ENCODE measurements around the gene KLK3.

Gene KLK3

DNA sequence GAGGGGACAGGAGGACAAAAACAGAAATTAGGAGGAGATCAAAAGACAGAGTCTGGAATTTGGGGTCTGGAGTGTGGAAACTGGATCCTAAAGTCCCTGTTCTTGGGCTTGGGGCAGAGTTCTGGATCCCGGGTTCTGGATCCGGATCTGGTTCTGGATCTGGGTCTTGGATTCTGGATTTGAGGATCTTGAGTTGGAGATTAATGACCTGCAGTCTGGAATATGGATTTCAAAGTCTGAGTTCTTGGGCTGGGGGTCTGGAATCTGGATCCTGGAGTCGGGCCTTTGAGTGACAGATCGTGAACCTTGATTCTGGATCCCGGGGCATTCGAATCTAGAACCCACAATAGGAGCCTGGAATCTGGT lies 20.9 kb upstream of the KLK3 start:
- TF ChIP-seq, protein P1, sequence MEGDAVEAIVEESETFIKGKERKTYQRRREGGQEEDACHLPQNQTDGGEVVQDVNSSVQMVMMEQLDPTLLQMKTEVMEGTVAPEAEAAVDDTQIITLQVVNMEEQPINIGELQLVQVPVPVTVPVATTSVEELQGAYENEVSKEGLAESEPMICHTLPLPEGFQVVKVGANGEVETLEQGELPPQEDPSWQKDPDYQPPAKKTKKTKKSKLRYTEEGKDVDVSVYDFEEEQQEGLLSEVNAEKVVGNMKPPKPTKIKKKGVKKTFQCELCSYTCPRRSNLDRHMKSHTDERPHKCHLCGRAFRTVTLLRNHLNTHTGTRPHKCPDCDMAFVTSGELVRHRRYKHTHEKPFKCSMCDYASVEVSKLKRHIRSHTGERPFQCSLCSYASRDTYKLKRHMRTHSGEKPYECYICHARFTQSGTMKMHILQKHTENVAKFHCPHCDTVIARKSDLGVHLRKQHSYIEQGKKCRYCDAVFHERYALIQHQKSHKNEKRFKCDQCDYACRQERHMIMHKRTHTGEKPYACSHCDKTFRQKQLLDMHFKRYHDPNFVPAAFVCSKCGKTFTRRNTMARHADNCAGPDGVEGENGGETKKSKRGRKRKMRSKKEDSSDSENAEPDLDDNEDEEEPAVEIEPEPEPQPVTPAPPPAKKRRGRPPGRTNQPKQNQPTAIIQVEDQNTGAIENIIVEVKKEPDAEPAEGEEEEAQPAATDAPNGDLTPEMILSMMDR (IDR thresholded peaks at IDR 0.05), result no peak

DNA sequence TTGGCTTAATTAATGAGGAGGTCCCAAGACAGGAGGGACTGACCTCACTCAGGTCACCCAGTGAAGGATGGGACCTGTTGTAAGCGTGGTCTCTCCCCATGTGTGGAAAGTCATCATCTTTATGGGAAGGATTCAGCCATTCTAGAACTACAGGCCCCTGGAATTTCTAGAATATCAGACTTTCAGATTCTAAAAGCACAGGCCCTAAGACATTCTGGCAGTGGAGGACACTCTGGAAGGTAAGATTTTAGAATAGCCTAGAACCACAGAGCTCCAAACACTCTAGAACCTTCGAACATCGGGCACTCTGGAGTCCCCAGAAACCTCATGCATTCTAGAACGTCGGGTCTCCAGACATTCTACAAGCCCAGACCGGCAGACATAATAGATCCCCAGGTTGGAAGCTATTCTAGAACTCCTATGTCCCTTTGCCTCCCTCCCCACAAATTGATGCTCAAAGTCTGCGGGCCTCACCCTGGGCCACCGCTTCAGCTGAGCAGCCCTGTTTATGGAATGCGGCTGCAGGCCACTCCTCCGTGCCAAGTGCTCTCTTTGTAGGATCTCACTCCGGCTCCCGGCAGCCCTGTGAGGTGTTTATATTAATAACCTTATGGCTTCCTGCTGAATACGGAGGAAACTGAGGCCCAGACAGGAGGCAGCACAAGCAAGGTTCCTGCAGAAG lies 19.5 kb upstream of the KLK3 start:
- TF ChIP-seq, protein P1 (IDR thresholded peaks at IDR 0.05), result no peak

DNA sequence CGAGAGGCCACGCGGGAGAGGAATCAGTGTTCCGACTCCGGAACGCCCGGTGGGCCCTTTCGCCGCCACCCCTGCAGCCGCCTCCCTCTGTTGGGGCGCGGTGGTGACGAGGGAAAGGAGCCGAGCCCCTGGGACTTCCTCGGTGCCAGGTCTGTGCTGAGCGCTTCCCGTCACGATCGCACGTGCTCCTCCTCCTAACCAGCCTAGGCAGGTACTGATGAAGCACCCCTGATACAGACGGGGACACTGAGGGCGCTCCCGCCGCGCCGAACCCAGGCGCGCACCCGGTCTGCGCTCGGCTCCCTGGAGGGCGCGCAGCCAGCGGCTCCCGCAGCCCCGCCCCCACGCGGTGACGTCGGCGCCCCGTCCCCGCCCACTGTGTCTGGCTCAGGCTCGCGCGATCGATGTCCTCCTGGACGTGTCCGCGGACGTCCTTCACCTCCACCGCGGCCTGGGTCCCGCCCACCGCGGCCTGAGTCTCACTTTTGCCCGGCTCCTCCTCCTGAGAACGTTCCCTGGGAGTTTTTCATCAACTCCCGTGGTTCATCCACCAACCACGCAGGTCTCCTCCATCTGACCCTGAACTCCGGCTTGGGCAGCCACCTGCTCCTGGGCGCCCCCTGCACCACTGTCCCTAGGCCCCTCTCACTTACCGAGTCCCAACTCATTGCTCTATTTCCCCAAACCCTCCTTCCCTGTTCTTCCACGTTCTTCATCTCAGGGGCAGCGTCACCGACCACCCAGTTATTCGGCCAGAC lies 18.8 kb upstream of the KLK3 start:
- TF ChIP-seq, protein P1 (IDR thresholded peaks at IDR 0.05), result no peak

- TF ChIP-seq, protein P1 (IDR thresholded peaks at IDR 0.05), result no peak
These were observed 18.0 kb upstream of the KLK3 start for GRCh38 chr19:50836543-50837195.

DNA sequence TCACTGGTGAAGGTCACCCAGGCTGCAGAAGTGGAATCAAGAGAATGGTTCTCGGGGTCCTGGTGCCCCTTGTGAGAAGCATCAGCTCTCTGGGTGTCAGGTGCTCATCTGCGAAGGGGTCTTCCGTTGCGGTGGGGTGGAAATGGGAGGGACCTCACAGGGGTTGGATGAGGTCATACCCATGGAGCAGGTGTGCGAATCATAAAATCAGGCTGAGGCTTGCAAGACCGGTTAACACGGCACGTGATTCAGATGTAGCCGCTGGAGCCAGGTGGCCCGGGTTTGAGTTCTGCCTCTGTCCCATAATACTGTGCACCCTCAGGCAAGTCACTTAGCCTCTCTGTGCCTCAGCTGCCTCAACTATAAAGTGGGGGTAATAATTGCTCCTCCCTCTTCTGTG lies 17.4 kb upstream of the KLK3 start:
- TF ChIP-seq, protein P1 (IDR thresholded peaks at IDR 0.05), result no peak

GRCh38 chr19:50838239-50838638 lies 16.5 kb upstream of the KLK3 start:
- TF ChIP-seq, protein P1 (IDR thresholded peaks at IDR 0.05), result peak; percentile 34; the same call in 1 of the 2 replicates

- TF ChIP-seq, protein P1 (IDR thresholded peaks at IDR 0.05), result no peak
These were observed 14.7 kb upstream of the KLK3 start for GRCh38 chr19:50839712-50840655.
